DLD1 (cell line): ENCODE data around the gene TMEM87B.

Experiments
- in situ Hi-C: cut with HindIII; loops from 2 replicates; pipeline ENCODE4 v1.10.0; 2017; ENCODE audit warnings: low sequenced_read_pairs

TMEM87B gene

DNA sequence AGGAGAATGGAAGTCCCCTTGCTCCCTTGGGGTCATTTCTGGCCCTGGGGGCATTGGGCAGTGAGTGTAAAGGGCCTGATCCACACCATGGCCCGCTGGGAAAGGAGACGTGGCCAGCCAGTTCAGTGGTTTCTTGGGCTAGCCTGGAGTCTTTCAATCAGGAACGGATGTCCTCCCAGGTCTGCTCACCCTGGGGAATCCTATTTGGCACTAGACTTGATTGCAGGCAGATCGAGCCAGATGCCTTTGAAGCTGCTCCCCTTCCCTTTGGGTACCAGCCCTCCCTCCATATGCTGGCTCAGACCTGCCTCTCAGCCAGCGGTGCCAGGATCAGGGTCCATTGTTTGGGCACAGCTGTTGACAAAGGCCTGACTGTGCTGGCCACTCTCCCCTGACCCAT is 94.1 kb downstream of the TMEM87B start:
- in situ Hi-C loops = no loop called here

DNA sequence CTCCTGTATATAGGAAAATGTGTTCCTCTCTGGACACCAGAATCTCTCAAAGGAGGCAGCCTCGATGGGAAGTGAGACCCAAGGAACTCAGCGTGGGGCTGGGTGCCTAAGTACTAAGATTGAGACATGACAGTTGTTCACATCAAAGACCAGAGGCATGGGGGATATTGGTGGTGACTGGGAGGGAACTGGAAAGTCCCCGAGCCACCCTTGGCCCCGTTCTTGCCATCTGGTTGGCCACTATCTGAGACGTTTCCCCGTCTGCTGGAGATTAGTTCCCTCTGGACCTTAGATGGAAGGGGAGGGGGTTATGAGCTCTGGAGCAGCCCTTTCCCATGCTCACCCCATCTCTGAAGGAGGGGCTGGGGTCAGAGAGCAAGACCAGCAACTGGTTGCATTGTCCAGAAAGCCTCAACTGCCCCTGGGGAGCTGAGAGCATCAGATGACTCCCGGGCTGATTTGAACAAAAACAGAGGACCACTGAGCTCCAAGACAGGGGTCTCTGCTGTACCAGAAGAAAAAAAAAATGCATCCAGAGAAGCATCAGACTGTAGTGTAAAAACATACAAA is 94.9 kb downstream of the TMEM87B start:
- in situ Hi-C loops = no loop called here

DNA sequence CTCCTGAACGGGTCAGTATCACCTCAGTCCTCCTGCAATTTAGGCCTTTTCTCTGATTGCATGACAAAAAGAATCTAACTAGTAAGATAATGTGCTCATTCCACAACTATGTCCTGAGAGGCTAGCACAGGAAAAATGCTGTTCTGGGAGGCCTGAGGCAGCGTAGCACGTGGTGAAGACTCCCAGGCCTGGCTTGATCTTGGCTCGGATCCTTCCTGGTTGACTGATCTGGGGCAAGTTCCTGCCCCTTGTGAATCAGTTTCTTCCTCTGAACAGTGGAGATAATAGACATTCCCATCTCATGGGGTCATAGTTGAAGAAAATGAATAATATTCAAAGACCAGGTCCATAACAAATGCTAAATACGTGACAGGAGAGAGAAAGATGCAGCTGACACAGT is 95.4 kb downstream of the TMEM87B start:
- in situ Hi-C loops = no loop called here

DNA sequence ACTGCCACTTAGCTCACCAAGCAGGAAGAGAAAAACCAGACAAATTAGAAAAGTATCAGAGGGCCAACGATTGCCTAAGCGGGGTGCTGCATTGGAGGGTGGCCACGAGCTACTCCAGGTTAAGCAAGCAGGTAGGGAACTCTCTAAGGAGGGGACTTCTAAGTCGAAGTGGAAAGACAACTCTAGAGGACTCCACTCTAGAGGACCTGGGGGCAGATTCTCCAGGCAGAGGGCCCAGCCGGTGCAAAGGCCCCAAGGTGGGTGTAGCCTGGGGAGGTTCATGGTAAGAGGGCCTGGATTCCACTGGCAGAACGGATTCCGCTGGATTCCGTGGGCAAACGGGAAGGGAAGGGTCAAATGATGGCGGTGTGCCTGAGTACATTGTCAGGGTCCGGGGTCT is 95.8 kb downstream of the TMEM87B start:
- in situ Hi-C loops = no loop called here

DNA sequence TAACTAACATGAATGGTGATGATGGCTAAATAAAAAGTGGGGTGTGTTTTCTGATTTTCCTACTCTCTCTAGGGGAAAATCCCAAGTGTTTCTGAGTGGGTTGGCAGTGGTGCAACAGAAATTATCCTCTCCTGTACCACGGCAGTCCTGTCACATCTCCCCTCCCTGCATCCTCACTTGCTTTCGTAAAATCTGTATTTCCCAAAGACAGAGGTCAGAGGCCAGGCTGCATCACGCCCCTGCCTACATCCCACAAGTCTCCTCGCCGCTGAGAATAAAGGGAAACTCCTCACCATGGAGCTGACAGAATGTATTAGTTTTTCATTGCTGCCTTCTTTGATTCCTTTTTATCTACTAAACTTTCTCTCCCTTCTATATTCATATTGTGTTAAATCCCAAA is 96.2 kb downstream of the TMEM87B start:
- in situ Hi-C loops = no loop called here

DNA sequence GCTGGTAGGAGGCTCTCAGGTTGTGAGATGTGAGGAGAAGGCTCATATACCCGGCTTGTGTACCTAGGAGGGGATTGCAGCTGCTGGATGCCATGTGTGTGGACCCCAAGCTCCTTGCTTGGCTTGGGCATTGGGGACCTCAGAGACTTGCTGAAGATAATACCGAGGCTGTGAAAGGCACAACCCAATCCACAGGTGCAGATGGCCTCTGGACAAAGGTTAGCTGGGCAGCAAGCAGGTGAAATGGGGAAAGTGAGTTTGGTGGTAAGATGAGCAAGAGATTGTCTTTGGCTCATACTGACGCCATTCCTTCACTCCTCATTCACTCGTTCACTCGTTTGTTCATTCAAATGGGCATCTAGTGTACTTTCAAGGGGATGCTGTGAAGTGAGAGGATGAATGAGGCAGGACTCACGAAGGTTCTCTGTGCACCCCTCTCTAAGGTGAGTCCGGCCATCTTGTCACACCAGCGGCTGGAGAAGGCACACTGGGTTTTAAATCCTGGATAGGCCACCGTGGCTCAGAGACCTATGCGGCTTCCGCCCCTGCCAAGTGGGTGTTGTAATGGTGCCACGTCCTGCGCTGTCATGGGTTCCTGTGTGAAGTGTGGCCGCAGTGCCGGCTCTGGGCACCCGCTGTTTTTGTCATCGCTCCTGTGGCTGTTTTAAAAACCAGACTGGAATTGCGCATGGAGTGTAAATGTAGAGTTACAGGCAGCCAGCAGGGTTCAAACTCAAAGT is 96.8 kb downstream of the TMEM87B start:
- in situ Hi-C loops = no loop called here

DNA sequence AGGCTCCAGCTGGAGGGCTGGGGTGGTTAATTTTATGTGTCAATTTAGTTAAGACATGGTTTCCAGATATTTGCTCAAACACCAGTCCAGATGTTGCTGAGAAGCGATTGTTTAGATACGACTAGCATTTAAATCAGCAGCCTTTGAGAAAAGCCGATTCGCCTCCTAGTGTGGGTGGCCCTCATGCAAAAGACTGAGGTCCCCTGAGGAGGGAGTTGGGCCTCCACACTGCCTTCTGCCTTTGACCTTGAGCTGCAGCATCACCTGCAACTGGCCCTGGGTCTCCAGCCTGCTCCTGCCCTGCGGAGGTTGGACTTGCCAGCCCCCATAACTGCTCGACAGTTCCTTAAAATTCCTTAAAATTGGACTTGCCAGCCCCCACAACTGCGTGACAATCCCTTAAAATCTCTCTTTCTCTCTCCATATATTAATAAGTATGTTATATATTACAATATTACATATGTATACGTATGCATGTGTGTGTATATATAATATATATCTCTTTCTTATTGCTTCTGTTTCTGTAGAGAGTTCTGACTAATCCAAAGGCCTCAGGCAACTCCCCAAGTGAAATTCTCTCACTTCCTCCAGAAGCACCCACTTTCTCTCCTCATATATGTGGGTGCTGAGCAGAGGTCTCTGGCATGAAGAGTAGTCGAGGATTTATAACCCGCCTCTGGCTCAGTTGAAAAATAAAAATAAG is 97.6 kb downstream of the TMEM87B start:
- in situ Hi-C loops = no loop called here

DNA sequence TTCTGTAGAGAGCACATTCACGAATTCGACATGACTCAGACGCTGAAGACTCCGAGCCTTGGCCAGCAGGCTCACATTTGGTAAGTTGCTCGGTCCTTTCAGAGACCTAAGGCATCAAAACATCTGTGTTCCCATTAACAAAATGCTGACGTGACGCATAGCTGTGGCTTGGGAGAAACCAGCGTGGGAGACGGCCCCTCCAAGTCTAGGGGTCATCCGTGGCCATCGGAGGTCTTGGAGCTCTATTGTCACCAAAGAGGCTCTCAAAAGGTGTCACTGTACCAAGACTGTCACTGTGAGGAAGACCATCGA is 98.1 kb downstream of the TMEM87B start:
- in situ Hi-C loops = no loop called here

DNA sequence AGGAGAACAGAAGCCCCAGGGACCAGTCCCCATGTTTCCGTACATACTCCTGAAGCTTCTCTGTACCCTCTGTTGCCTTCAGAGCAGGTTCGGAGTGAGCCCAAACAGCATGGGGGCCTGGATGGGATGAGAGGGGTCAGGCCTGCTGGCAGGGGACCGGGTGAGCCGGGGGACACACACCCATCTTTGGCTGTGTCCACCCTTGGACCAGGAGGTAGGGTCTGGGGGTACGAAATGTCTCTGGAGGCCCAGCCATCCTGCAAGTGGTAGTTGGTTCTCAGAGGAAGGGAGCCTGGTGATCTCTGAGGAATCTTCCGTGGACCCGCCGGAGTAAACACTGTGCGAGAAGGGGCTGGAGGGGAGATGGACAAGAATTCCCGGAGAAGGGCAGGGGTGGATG is 98.4 kb downstream of the TMEM87B start:
- in situ Hi-C loops = no loop called here

DNA sequence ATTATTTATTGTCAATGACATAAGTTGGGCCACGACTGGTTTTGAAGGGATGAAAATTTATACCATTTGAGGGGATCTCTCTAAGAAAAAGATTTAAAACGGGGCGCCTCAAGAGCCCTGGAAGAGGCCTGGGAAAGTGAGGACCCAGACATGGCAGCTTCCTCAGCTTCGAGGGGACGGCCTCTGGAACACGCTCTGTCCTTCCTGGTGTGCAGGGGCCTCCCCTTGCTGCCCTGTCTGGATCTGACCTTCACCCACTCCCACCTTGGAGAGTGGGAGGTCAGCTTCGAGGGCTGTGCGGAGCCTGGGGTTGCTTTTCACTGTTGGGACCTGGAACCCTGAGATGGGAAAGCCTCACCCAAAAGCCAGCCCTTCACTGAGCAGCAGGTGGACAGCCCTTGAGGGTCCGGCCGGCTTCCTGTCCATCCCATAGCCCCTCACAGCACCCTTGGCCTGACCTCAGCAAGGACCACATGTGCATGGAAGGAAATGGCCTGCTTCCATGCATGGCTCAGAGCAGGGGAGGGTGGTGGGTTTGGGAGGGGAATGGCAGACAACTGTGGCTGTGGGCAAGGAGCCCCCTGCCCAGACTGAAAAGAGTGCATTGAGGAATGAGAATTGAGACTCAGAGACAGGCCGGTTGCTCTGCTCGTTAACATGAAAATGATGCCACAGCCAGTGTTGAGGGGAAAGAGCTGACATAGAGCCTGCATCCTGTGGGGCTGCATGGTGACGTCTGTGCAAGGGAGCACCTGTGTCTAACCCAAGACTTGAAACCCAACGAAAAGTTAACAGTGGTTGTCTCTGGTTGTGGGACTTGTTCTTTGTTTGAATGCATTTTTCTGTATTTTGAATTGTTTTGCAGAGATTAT is 99.4 kb downstream of the TMEM87B start:
- in situ Hi-C loops = no loop called here

DNA sequence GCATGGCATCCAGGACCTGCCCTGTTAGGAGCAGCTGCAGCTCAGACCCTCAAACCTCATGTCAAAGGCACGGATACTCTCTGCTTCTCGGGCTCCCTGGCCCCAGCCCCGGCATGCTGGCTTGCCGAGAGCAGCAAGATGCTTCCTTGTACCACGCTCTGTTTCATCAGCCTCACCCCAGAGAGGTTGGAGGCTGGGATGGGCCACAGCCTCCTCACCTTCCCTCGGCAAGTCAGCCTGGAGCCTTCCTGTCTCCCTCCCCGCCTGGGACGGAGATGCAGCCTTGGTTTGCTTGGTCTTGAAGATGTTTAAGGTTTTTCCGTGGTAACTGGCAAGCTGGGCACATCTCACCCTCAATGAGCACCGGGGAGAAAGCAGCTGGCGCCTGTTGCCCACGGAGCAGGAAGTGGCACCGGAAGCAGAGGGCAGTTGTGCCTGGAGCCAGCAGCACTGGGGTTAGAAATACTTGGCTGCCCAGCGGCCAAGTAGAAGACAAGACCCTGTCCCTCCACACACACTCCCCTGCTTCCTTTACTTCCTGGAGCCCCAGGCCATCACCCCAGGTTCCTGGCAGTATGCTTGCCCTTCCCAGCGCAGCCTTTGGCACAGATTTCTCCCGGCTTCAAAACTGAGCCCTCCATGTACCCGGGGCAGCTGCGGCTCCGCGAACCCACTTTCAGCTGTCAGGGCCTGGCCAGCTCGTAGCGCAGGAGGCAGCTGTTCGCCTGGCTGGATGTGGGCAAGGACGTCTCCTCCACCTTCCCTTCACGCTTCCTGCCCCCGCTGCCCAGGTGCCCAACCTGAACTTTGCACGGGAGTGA is 100.5 kb downstream of the TMEM87B start:
- in situ Hi-C loops = no loop called here

DNA sequence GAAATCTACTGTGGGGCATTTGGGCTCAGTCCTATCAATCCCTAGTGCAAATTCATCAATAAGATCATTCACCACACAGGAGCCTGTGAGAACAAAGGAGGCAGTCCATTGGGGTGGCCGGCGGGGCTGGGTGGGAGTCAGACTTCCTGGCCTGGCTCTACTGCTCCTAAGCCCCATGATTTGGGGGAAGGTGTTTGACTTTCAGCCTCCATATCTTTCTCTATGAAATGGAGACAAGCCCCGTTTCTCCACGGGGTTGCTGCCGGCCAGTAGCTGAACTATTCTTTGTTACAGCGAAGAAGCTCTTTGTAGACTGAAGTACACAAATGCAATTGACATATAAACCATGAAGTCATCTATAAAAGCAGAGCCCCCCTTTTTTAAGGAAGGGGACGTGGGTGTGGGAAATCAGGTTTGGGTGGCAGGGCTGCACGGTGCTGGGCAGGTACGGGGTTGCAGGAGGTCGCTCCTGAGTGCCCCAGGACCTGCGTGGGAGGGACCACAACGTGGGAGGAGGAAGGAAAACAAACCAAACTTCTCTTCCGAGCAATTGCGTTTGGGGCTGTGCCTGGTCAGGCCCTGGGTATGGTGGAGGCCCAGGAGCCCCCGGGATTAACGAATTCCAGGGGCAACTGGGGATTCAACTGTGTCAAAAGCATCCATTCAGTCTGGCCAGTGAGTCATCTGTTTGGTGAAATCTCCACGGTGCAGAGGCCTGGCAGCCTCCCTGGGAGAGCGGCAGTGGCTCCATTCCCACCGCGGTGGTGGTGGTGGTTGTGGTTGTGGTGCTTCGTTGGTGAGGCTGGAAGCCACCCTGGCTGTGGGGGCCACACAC is 101.3 kb downstream of the TMEM87B start:
- in situ Hi-C loops = no loop called here

DNA sequence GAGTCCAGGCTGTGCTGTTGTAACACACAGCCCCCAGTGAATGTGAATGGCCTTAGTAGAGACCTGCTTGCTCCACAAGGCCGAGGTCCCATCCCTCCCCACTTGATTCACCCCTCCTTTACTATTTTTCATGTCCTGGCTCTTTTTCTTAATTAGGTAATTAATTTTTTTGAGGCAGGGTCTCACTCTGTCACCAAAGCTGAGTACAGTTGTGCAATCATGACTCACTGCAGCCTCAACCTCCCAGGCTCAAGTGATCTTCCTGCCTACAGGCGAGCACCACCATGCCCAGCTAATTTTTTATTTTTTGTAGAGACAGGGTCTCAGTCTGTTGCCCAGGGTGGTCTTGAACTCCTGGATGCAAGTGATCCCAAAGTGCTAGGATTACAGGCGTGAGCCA is 102.4 kb downstream of the TMEM87B start:
- in situ Hi-C loops = no loop called here

DNA sequence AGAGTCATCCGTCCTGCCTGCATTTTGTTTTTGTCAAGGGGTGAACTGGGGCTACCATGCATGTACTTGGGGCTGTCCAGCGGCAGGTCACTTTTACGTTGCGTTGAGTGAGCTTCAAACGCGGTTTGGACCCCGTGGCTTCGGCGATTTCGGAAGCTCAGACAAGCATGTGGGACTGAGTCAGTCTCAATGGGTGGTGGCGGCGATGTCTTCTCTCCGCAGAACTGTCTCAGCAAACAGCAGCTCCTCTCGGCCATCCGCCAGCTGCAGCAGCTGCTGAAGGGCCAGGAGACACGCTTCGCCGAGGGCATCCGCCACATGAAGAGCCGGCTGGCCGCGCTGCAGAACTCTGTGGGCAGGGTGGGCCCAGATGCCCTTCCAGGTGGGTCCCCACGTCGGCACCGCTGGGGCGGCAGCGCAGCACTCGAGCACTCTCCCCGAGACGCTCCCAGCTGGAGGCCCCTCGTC is 104.4 kb downstream of the TMEM87B start:
- in situ Hi-C loops = no loop called here

DNA sequence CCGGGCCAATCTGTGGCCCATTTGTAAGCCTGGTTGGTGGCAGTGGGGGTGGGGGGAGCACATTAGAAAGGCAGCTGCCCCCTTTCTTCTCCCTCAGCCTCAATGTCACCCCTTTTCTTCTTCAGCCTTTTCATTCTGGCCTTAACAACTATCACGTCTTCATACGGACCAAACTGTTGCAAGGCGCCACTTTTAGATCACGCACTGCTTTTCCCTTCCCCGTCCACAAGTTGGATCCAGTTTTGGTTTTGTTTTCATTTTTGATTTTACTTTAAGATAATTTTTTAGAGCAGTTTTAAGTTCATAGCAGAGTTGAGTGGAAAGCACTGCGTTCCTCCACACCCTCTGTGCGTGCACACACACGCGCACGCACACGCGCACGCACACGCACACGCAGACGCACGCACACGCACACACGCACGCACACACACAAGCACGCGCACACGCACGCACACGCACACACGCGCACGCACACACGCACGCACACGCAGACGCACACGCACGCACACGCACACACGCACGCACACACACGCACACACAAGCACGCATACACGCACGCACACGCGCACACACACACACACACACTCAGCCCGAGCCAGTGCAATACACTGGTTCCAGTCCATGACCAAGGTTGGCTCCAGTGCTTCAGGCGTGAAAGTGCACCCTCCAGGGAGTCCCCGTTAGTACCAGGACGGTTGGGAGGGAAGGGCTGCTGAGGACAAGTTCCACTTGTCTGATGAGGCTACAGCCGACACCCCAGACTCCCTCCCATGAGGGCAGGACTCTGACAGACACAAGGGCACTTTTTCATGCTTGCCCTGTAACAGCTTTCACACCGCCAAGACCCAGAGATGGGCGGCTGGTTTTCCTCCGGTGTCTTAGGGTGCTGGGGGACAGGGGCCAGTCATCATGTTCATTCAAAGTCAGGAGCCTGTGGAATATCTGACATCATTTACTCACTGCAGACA is 105.5 kb downstream of the TMEM87B start:
- in situ Hi-C loops = no loop called here

DNA sequence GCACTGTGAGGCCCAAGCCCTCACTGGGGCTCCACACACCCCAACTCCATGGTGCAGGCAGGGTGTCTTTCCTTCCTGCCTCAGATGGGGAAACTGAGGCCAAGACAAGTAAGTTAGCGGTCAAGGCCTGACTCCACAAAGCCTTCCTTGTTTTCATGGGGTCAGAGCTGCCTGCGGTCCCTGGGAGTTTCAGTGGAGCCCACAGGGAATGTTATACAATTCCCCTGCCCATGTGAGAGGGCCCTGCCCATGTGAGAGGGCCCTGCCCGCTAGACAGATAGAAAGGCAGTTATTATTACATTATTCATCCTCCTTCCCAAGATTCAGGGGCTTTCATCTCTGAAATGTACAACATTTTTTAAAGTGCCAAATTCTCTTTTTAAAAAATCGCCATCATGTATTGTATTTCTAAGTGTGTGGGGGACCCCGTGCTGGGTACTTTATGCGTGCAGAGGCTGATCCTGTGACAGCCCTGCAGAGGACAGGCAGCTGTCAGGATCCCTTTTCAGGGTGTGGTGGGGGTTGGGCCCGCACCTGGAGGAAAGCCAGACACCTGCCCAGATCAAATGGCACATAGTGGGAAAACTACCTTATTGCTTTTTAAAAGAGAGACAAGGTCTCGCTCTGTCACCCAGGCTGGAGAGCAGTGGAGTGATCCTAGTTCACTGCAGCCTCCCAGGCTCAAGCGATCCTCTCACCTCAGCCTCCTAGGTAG is 106.5 kb downstream of the TMEM87B start:
- in situ Hi-C loops = no loop called here

DNA sequence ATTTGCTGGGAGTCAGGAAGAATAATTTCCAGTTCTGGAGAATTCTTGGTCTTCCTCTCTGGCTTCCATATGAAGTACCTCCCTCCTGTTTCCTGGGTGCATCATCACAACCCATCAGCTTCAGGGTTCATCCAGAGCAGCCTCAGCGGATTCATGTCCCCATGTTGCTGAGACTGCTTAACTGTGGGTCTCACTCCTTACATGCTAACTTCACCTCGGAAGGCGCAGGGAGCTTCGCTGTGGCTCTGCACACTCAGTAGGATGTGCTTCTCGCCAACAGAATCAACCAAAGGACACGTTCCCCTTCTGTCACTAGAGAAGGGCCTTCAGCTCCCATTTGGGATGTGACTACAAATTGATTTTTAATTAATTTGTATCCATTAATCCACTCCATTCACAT is 107.3 kb downstream of the TMEM87B start:
- in situ Hi-C loops = no loop called here

DNA sequence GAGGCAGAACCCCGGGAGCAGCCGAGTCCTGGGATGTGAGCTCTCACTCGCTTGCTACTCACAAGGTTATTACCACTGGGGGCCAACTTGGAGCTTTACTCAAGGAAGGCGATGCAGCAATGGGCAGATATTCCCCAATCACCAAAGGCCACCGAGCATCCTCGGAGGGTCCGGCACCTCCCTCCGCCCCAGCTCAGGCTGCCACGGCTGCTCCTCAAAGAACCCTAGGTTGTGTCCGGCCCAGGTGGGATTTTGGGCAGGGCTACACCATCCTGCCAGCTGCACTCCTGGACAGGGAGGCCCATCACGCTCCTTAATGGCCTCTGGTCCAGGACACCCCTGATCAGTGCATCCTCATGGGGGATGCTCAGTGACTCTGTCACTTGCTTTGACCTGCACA is 107.9 kb downstream of the TMEM87B start:
- in situ Hi-C loops = no loop called here
